HTR-8/SVneo (cell line): ENCODE data around the gene AP5S1.

Experiments
- DNase-seq: peaks from one replicate; pipeline ENCODE4 v3.0.0; 2011; ENCODE audit warnings: low spot score, mixed read lengths; ENCODE audit not compliant: insufficient read length
- FAIRE-seq: peaks from 2 replicates; lab custom pipeline; 2011; peaks lifted over from hg19 to GRCh38; lab: Jason Lieb, UNC

AP5S1 gene

GRCh38 chr20:3820048-3820900 lies at the start of gene AP5S1:
TSS of gene AP5S1 (plus strand) at chr20:3820547. CDS start at chr20:3822118, 1,571 bp downstream.
- peak; percentile 94 for DNase-seq
- peak; percentile 92 for FAIRE-seq

- DNase-seq (no peak), FAIRE-seq (no peak)
These were observed 48.7 kb upstream of the AP5S1 start for GRCh38 chr20:3771552-3772058.

GRCh38 chr20:3775457-3776108 lies 44.8 kb upstream of the AP5S1 start:
- FAIRE-seq = no peak
- DNase-seq = no peak

GRCh38 chr20:3777381-3777715 lies 43.0 kb upstream of the AP5S1 start:
- FAIRE-seq (no peak), DNase-seq (no peak)

GRCh38 chr20:3777716-3778629 lies 42.4 kb upstream of the AP5S1 start:
- FAIRE-seq (no peak), DNase-seq (no peak)

GRCh38 chr20:3778976-3779375 lies 41.4 kb upstream of the AP5S1 start:
- FAIRE-seq = no peak

GRCh38 chr20:3781153-3781910 lies 39.0 kb upstream of the AP5S1 start, which contains the start of gene SPEF1:
TSS of gene SPEF1 (minus strand) at chr20:3781448. CDS start at chr20:3781287, 161 bp downstream.
- FAIRE-seq = peak; percentile 83

More at GRCh38 chr20:3778976-3779375, 41.4 kb upstream of the AP5S1 start:
- no peak for DNase-seq

GRCh38 chr20:3782597-3782996 lies 37.8 kb upstream of the AP5S1 start:
- no peak for FAIRE-seq
- no peak for DNase-seq

More at GRCh38 chr20:3781153-3781910, 39.0 kb upstream of the AP5S1 start, which contains the start of gene SPEF1:
- DNase-seq = peak; percentile 96

- no peak for FAIRE-seq
- DNase-seq = no peak
These were observed 37.3 kb upstream of the AP5S1 start for GRCh38 chr20:3783068-3783489.

GRCh38 chr20:3783511-3784195 lies 36.7 kb upstream of the AP5S1 start:
- FAIRE-seq = no peak
- DNase-seq = no peak

GRCh38 chr20:3784216-3784853 lies 36.0 kb upstream of the AP5S1 start:
- DNase-seq = no peak
- FAIRE-seq = no peak

GRCh38 chr20:3784863-3785239 lies 35.5 kb upstream of the AP5S1 start:
- FAIRE-seq (peak; percentile 16), DNase-seq (no peak)

- FAIRE-seq (peak; percentile 66), DNase-seq (no peak)
These were observed 34.9 kb upstream of the AP5S1 start for GRCh38 chr20:3785240-3786125.

- FAIRE-seq (peak; percentile 77), DNase-seq (no peak)
These were observed 34.2 kb upstream of the AP5S1 start for GRCh38 chr20:3786126-3786484.

GRCh38 chr20:3786665-3787323 lies 33.6 kb upstream of the AP5S1 start, which contains the start of gene CENPB:
TSS of gene CENPB (minus strand) at chr20:3786740. CDS start at chr20:3786483, 257 bp downstream.
- DNase-seq (peak; percentile 88), FAIRE-seq (peak; percentile 91)

GRCh38 chr20:3787324-3788014 lies 32.9 kb upstream of the AP5S1 start:
- DNase-seq (no peak), FAIRE-seq (no peak)
